Stimulated activated CD4-positive, alpha-beta T cell treated with anti-CD3 and anti-CD28 coated beads, Interleukin-4, amount 100 ng/mL, for 24 hours (primary cell): ENCODE results near the gene CD248.
A peak's percentile ranks its signal among the peaks of the same experiment; 100 is the strongest.

Experiments used
- DNase-seq: peaks from one replicate; pipeline ENCODE4 v3.0.0-alpha.2; 2020

Gene CD248

GRCh38 chr11:66268952-66269905 is 47.6 kb downstream of the CD248 start:
- DNase-seq: no peak

GRCh38 chr11:66268244-66268951 is 48.4 kb downstream of the CD248 start, which contains the start of gene RAB1B:
RAB1B (plus strand) TSS chr11:66268639; CDS start chr11:66268680, 41 bp downstream.
- peak; percentile 100 for DNase-seq

- DNase-seq: peak; percentile 85
These were observed 49.2 kb downstream of the CD248 start for GRCh38 chr11:66267379-66268243.

GRCh38 chr11:66267039-66267378 is 49.8 kb downstream of the CD248 start:
- DNase-seq: no peak

- no peak for DNase-seq
These were observed 50.3 kb downstream of the CD248 start for GRCh38 chr11:66266378-66267038.

GRCh38 chr11:66265531-66266377 is 51.1 kb downstream of the CD248 start:
- DNase-seq: no peak

- DNase-seq: peak; percentile 45
These were observed 51.9 kb downstream of the CD248 start for GRCh38 chr11:66264914-66265313.
